Kasumi-1 (cell line): ENCODE results near the gene ARFGEF3.

ENCODE experiments used
- DNase-seq, 2 experiments: peaks; one replicate each; lab custom pipeline; 2025; lab: John Stamatoyannopoulos, UW

Gene ARFGEF3

GRCh38 chr6:138162955-138163575 is 1.3 kb downstream of the ARFGEF3 start:
- DNase-seq, result no peak

- no peak for DNase-seq
These were observed 13.9 kb downstream of the ARFGEF3 start for GRCh38 chr6:138175596-138175995.

- DNase-seq, result no peak
These were observed 15.0 kb downstream of the ARFGEF3 start for GRCh38 chr6:138176652-138177232.

GRCh38 chr6:138182939-138183789 is 21.4 kb downstream of the ARFGEF3 start:
- no peak for DNase-seq

- no peak for DNase-seq
These were observed 22.0 kb downstream of the ARFGEF3 start for GRCh38 chr6:138183790-138184134.

GRCh38 chr6:138184230-138184629 is 22.5 kb downstream of the ARFGEF3 start:
- no peak for DNase-seq

- no peak for DNase-seq
These were observed 25.4 kb downstream of the ARFGEF3 start for GRCh38 chr6:138187156-138187555.

GRCh38 chr6:138188278-138188941 is 26.7 kb downstream of the ARFGEF3 start:
- no peak for DNase-seq

- DNase-seq, result no peak
These were observed 32.5 kb downstream of the ARFGEF3 start for GRCh38 chr6:138194287-138194686.

- no peak for DNase-seq
These were observed 34.5 kb downstream of the ARFGEF3 start for GRCh38 chr6:138196122-138196738.

GRCh38 chr6:138197570-138197969 is 35.8 kb downstream of the ARFGEF3 start:
- DNase-seq, result no peak

- DNase-seq, result no peak
These were observed 36.8 kb downstream of the ARFGEF3 start for GRCh38 chr6:138198430-138199091.

GRCh38 chr6:138201836-138202235 is 40.1 kb downstream of the ARFGEF3 start:
- DNase-seq, result no peak

- no peak for DNase-seq
These were observed 41.6 kb downstream of the ARFGEF3 start for GRCh38 chr6:138203315-138203714.

GRCh38 chr6:138204303-138204702 is 42.6 kb downstream of the ARFGEF3 start:
- no peak for DNase-seq

GRCh38 chr6:138204792-138205384 is 43.1 kb downstream of the ARFGEF3 start:
- DNase-seq, result no peak

- DNase-seq, result no peak
These were observed 43.8 kb downstream of the ARFGEF3 start for GRCh38 chr6:138205437-138206094.

- no peak for DNase-seq
These were observed 45.1 kb downstream of the ARFGEF3 start for GRCh38 chr6:138206862-138207261.

GRCh38 chr6:138211048-138211581 is 49.4 kb downstream of the ARFGEF3 start:
- no peak for DNase-seq

- DNase-seq, result no peak
These were observed 49.9 kb downstream of the ARFGEF3 start for GRCh38 chr6:138211601-138212000.
